Calu3 (cell line): ENCODE results near the gene ATP5IF1. TPM values are rescaled to one million over a fixed set of nuclear protein-coding genes. Genes with fewer than 3 reads are reported as not detected.

Source experiments
- BruUV-seq: library from RNA; stranded (reverse); fragments of 400-500 nt; replicated peaks from 2 replicates; lab custom pipeline; 2021; lab: Mats Ljungman, UMichigan
- CTCF ChIA-PET: fragments of 300-600 bp; sonication (Branson Sonifier 250); formaldehyde crosslinking; loops from one replicate; lab custom pipeline; 2022; ENCODE audit warnings: antibody characterized with exemption; lab: Charles Lee
- DNase-seq: peaks from one replicate; pipeline ENCODE4 v3.0.0; 2022
- H3K27ac Mint-ChIP-seq: one replicate; pipeline ENCODE4 v1.8.0; 2022; ENCODE audit warnings: mixed read lengths; ENCODE audit not compliant: unreplicated experiment
- H3K27me3 Mint-ChIP-seq: one replicate; pipeline ENCODE4 v1.8.0; 2022; ENCODE audit warnings: mixed read lengths; ENCODE audit not compliant: unreplicated experiment
- H3K36me3 Mint-ChIP-seq: one replicate; pipeline ENCODE4 v1.8.0; 2022; ENCODE audit warnings: mild to moderate bottlenecking, moderate library complexity, mixed read lengths; ENCODE audit not compliant: insufficient read depth, unreplicated experiment
- H3K4me1 Mint-ChIP-seq: one replicate; pipeline ENCODE4 v1.8.0; 2022; ENCODE audit warnings: mild to moderate bottlenecking, low read depth, mixed read lengths; ENCODE audit not compliant: unreplicated experiment
- H3K4me3 Mint-ChIP-seq: one replicate; pipeline ENCODE4 v1.8.0; 2022; ENCODE audit warnings: mild to moderate bottlenecking, low read depth, moderate library complexity, mixed read lengths; ENCODE audit not compliant: unreplicated experiment
- H3K9me3 Mint-ChIP-seq: one replicate; pipeline ENCODE4 v1.8.0; 2022; ENCODE audit warnings: low read depth, mixed read lengths; ENCODE audit not compliant: unreplicated experiment
- intact Hi-C: fragments of 100-400 bp; cut with micrococcal nuclease; formaldehyde crosslinking; loops from one replicate; pipeline ENCODE4 v1.10.0; 2022; ENCODE audit not compliant: unreplicated experiment
- total RNA-seq: library from RNA; stranded (reverse); gene quantifications from 2 replicates; pipeline ENCODE4 v1.2.3, GENCODE V29; 2022
- TF ChIP-seq, protein P1 (sequence below): fragments of 200-600 bp; IDR thresholded peaks from one replicate; pipeline ENCODE4 v1.8.0; 2022; ENCODE audit warnings: antibody characterized with exemption; ENCODE audit not compliant: unreplicated experiment

The ATP5IF1 gene
- total RNA-seq, 1 experiment from 2014 or later, result 112 TPM

DNA sequence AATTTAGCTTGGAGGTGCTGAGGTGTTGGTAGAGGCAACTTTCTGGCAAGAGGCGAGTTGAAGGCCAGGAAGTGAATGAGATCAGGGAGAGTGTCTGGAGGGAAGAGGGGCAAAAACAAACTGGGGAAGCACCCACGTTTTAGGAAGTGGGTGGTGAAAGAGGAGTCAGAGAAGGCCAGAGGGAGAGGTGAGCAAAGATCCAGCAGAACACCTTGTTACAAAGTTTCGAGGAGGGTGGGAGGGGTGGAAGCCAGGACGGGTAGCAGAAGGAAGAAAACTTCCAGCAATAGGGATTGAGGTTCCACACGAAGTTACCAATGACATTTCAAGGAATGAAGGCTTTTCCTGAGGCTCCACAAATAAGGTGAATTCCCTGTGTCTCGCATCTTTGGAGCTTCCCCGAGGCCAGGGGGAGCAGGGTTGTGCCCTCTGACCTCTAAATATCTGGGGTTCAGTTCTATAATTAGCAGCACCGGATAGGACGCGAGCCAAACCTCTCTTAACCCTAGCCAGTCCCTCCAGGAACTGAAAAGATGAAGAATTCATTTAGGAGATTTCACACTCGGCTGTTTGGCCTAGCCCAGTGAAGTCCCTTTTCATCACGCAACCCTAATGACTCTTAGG is 22.8 kb downstream of the ATP5IF1 start:
- Mint-ChIP-seq H3K9me3 (no peaks in the 10 kb centered on the region), H3K27me3 (no peaks in the 10 kb centered on the region), H3K4me3 (peak overlapping the region; percentile 77), H3K36me3 (peaks cover 35% of the 10 kb centered on the region), H3K27ac (peak overlapping the region; percentile 99), H3K4me1 (peaks cover 18% of the 10 kb centered on the region)
- CTCF ChIA-PET, result interaction anchor here (0.5 to 1.5 kb wide), 2 partner anchors 10 to 111 kb away, joined by 3 to 8 read pairs; no protein-coding TSS in a partner anchor
- TF ChIP-seq, protein P1, sequence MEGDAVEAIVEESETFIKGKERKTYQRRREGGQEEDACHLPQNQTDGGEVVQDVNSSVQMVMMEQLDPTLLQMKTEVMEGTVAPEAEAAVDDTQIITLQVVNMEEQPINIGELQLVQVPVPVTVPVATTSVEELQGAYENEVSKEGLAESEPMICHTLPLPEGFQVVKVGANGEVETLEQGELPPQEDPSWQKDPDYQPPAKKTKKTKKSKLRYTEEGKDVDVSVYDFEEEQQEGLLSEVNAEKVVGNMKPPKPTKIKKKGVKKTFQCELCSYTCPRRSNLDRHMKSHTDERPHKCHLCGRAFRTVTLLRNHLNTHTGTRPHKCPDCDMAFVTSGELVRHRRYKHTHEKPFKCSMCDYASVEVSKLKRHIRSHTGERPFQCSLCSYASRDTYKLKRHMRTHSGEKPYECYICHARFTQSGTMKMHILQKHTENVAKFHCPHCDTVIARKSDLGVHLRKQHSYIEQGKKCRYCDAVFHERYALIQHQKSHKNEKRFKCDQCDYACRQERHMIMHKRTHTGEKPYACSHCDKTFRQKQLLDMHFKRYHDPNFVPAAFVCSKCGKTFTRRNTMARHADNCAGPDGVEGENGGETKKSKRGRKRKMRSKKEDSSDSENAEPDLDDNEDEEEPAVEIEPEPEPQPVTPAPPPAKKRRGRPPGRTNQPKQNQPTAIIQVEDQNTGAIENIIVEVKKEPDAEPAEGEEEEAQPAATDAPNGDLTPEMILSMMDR, result no peak
- TSS peak; percentile 89 for BruUV-seq
- intact Hi-C loops, result no loop called here
- DNase-seq, result no peak

DNA sequence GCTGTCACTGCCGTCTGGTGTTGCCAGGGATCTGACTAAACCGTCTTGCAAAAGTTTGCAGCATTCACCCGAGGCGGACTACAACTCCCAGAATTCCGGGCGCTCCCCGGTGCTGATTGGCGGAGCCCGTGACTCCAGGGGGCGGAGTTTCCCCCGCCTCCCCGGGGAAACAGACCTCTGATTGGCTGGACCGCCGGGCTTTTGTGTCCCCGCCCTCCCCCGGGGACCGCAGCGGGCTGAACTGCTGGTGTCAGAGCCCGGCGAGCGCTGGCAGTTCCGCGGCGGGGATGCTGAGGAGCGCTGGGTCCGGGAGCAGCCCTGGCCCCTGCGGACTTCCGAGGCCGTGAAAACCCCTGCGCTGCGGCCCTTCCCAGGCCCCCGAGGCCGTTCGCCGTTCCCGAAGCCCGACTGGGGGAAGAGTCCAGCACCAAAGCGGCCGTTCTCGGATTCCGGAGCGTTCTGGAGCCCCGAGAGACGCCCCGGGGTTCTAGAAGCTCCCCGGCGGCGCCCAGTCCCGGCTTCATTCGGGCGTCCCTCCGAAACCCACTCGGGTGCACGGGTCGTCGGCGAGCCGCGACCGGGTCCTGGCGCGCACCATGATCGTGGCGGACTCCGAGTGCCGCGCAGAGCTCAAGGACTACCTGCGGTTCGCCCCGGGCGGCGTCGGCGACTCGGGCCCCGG is 23.5 kb downstream of the ATP5IF1 start, which contains the start of gene SESN2:
SESN2 (plus strand) TSS at position 267 of the 682 bp plus-strand sequence; CDS start at position 597, 330 bp downstream.
- TF ChIP-seq, protein P1, result no peak
- Mint-ChIP-seq H3K9me3 (no peaks in the 10 kb centered on the region), H3K27me3 (no peaks in the 10 kb centered on the region), H3K36me3 (peaks cover 35% of the 10 kb centered on the region), H3K27ac (peak within 1 kb of the TSS; percentile 99), H3K4me3 (peak within 1 kb of the TSS; percentile 77), H3K4me1 (peaks cover 18% of the 10 kb centered on the region)
- CTCF ChIA-PET, result interaction anchor here (0.5 to 1.7 kb wide), 3 partner anchors 10 to 111 kb away, joined by 3 to 9 read pairs (median 3); no protein-coding TSS in a partner anchor
- intact Hi-C loops, result no loop called here
- peak; percentile 97 for DNase-seq
- BruUV-seq, result TSS peak; percentile 54

DNA sequence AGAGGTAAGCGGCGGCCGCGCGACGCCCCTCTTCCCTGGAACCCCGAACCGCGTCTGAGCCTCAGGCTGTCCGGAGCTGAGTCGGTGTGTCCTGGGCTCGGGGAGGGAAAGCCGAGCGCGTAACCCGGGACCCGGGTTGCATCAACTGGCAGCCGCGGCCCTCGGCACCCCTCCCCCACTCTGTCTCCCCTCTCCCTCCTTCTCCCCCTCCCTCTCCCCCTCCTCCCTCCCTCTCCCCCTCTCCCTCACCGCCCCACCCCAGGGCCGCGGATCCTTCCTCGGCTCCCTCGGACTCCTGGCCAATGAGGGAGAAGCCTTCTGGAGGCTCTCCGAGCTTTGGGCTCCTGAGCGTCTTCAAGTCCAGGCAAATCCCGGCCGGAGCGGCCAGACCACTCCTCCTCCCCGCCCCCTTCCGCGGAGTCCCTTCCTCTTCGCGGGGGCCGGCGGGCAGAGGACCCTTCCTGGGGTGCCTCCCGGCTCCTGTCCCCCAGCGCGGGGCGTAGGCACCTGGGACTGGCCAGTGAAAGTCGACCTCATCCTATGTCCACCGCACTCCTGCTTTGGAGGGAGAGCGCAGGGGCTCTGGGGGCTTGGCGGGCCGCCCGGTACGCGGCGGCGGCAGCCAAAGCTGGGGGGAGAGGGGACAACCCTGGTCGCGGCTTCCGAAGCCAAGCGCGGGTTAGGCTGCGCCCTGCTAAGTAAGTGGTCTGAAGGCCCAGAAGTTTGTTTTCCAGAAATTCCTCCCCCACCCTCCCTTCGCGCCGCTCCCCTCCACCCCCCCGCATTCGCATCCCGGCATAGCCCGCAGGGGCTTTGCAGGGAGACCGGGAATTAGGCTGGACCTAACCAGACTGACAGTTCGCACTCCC is 24.2 kb downstream of the ATP5IF1 start:
- H3K27me3 Mint-ChIP-seq, result no peaks in the 10 kb centered on the region
- CTCF ChIA-PET, result interaction anchor here (0.6 to 1.7 kb wide), 3 partner anchors 11 to 55 kb away, joined by 3 to 9 read pairs (median 4); no protein-coding TSS in a partner anchor
- H3K36me3 Mint-ChIP-seq, result peaks cover 35% of the 10 kb centered on the region
- TF ChIP-seq, protein P1, result no peak
- no TSS peak for BruUV-seq
- H3K9me3 Mint-ChIP-seq, result no peaks in the 10 kb centered on the region
- peak; percentile 46 for DNase-seq
- H3K4me3 Mint-ChIP-seq, result peak overlapping the region; percentile 77
- H3K27ac Mint-ChIP-seq, result no peak overlapping the region
- intact Hi-C loops, result no loop called here
- H3K4me1 Mint-ChIP-seq, result peaks cover 18% of the 10 kb centered on the region

DNA sequence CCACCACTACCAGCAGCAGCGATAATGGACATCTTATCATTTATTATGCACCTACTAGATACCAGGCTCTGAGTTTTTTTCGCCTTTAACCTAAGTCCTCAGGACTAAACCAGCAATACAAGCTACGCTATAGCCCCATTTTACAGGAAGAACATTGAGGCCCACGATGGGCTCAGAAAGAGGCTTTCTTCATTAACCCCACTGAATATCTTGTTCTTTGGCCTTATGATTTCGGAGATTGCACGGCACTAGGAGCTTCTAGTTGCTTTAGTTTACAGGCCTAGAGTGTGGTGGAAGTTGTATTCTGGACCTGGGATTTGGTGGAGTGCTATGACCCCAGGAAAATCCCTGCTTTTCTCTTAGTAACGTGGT is 24.9 kb downstream of the ATP5IF1 start:
- Mint-ChIP-seq H3K27ac (no peak overlapping the region), H3K27me3 (no peaks in the 10 kb centered on the region), H3K4me3 (peak overlapping the region; percentile 77), H3K4me1 (peaks cover 23% of the 10 kb centered on the region), H3K36me3 (peaks cover 35% of the 10 kb centered on the region), H3K9me3 (no peaks in the 10 kb centered on the region)
- TF ChIP-seq, protein P1, result no peak
- DNase-seq, result no peak
- no TSS peak for BruUV-seq
- intact Hi-C loops, result no loop called here
- CTCF ChIA-PET, result interaction anchor here (0.6 to 1.7 kb wide), 3 partner anchors 12 to 43 kb away, joined by 3 to 9 read pairs (median 4); no protein-coding TSS in a partner anchor
